Activated naive CD8-positive, alpha-beta T cell (primary cell): ENCODE data around the gene NTM.

Source experiments
- H3K27ac Mint-ChIP-seq: one replicate; pipeline ENCODE4 v1.8.0; 2021; ENCODE audit warnings: mixed read lengths
- H3K27me3 Mint-ChIP-seq: one replicate; pipeline ENCODE4 v1.8.0; 2021; ENCODE audit warnings: mixed read lengths
- H3K36me3 Mint-ChIP-seq: one replicate; pipeline ENCODE4 v1.8.0; 2021; ENCODE audit warnings: mixed read lengths
- H3K4me1 Mint-ChIP-seq: one replicate; pipeline ENCODE4 v1.8.0; 2021; ENCODE audit warnings: low read depth, mixed read lengths
- H3K4me3 Mint-ChIP-seq: one replicate; pipeline ENCODE4 v1.8.0; 2021; ENCODE audit warnings: mild to moderate bottlenecking, mixed read lengths
- H3K9me3 Mint-ChIP-seq: one replicate; pipeline ENCODE4 v1.8.0; 2021; ENCODE audit warnings: low read depth, mixed read lengths

NTM gene

GRCh38 chr11:131455843-131456704, 85.7 kb downstream of the NTM start:
- H3K27ac Mint-ChIP-seq: no peak overlapping the region
- H3K36me3 Mint-ChIP-seq: no peaks in the 10 kb centered on the region
- H3K4me1 Mint-ChIP-seq: no peaks in the 10 kb centered on the region
- H3K4me3 Mint-ChIP-seq: no peak overlapping the region
- H3K9me3 Mint-ChIP-seq: peaks cover 8% of the 10 kb centered on the region
- H3K27me3 Mint-ChIP-seq: peaks cover 4% of the 10 kb centered on the region

- no peaks in the 10 kb centered on the region for H3K27me3 Mint-ChIP-seq
Observed at GRCh38 chr11:131457163-131457562, 86.7 kb downstream of the NTM start.

GRCh38 chr11:131458421-131458820, 88.0 kb downstream of the NTM start:
- H3K4me1 Mint-ChIP-seq: no peaks in the 10 kb centered on the region

More at GRCh38 chr11:131457163-131457562, 86.7 kb downstream of the NTM start:
- H3K4me1 Mint-ChIP-seq: no peaks in the 10 kb centered on the region
- no peak overlapping the region for H3K4me3 Mint-ChIP-seq
- peaks cover 3% of the 10 kb centered on the region for H3K9me3 Mint-ChIP-seq
- H3K36me3 Mint-ChIP-seq: no peaks in the 10 kb centered on the region
- H3K27ac Mint-ChIP-seq: no peak overlapping the region

GRCh38 chr11:131460931-131461330, 90.5 kb downstream of the NTM start:
- Mint-ChIP-seq H3K4me1 (no peaks in the 10 kb centered on the region), H3K27ac (no peak overlapping the region), H3K36me3 (no peaks in the 10 kb centered on the region), H3K9me3 (peaks cover 3% of the 10 kb centered on the region), H3K27me3 (peaks cover 1% of the 10 kb centered on the region), H3K4me3 (no peak overlapping the region)

More at GRCh38 chr11:131458421-131458820, 88.0 kb downstream of the NTM start:
- no peaks in the 10 kb centered on the region for H3K36me3 Mint-ChIP-seq
- H3K9me3 Mint-ChIP-seq: peaks cover 3% of the 10 kb centered on the region
- no peak overlapping the region for H3K27ac Mint-ChIP-seq
- no peaks in the 10 kb centered on the region for H3K27me3 Mint-ChIP-seq
- no peak overlapping the region for H3K4me3 Mint-ChIP-seq

GRCh38 chr11:131462622-131463021, 92.2 kb downstream of the NTM start:
- Mint-ChIP-seq H3K4me3 (no peak overlapping the region), H3K27ac (no peak overlapping the region), H3K36me3 (no peaks in the 10 kb centered on the region), H3K9me3 (no peaks in the 10 kb centered on the region), H3K4me1 (no peaks in the 10 kb centered on the region), H3K27me3 (peaks cover 1% of the 10 kb centered on the region)

GRCh38 chr11:131463162-131463561, 92.7 kb downstream of the NTM start:
- Mint-ChIP-seq H3K36me3 (no peaks in the 10 kb centered on the region), H3K4me1 (no peaks in the 10 kb centered on the region), H3K27me3 (peaks cover 1% of the 10 kb centered on the region), H3K9me3 (no peaks in the 10 kb centered on the region), H3K27ac (no peak overlapping the region), H3K4me3 (no peak overlapping the region)

GRCh38 chr11:131463649-131464425, 93.4 kb downstream of the NTM start:
- Mint-ChIP-seq H3K4me1 (no peaks in the 10 kb centered on the region), H3K36me3 (no peaks in the 10 kb centered on the region), H3K4me3 (no peak overlapping the region), H3K27me3 (peaks cover 1% of the 10 kb centered on the region), H3K27ac (no peak overlapping the region), H3K9me3 (no peaks in the 10 kb centered on the region)

- peaks cover 1% of the 10 kb centered on the region for H3K27me3 Mint-ChIP-seq
- H3K9me3 Mint-ChIP-seq: no peaks in the 10 kb centered on the region
- no peak overlapping the region for H3K4me3 Mint-ChIP-seq
- no peaks in the 10 kb centered on the region for H3K36me3 Mint-ChIP-seq
- H3K4me1 Mint-ChIP-seq: no peaks in the 10 kb centered on the region
- no peak overlapping the region for H3K27ac Mint-ChIP-seq
Observed at GRCh38 chr11:131464461-131464860, 94.0 kb downstream of the NTM start.

- no peak overlapping the region for H3K27ac Mint-ChIP-seq
- H3K27me3 Mint-ChIP-seq: peaks cover 1% of the 10 kb centered on the region
- H3K9me3 Mint-ChIP-seq: no peaks in the 10 kb centered on the region
- H3K4me3 Mint-ChIP-seq: no peak overlapping the region
- H3K4me1 Mint-ChIP-seq: no peaks in the 10 kb centered on the region
- H3K36me3 Mint-ChIP-seq: no peaks in the 10 kb centered on the region
Observed at GRCh38 chr11:131465039-131465438, 94.6 kb downstream of the NTM start.

GRCh38 chr11:131465746-131466145, 95.3 kb downstream of the NTM start:
- Mint-ChIP-seq H3K9me3 (no peaks in the 10 kb centered on the region), H3K27me3 (peaks cover 1% of the 10 kb centered on the region), H3K27ac (no peak overlapping the region), H3K4me3 (no peak overlapping the region), H3K36me3 (no peaks in the 10 kb centered on the region), H3K4me1 (no peaks in the 10 kb centered on the region)

- Mint-ChIP-seq H3K4me1 (no peaks in the 10 kb centered on the region), H3K36me3 (no peaks in the 10 kb centered on the region), H3K27ac (no peak overlapping the region), H3K4me3 (no peak overlapping the region), H3K9me3 (no peaks in the 10 kb centered on the region), H3K27me3 (peaks cover 5% of the 10 kb centered on the region)
Observed at GRCh38 chr11:131467645-131468394, 97.4 kb downstream of the NTM start.

GRCh38 chr11:131468565-131468964, 98.2 kb downstream of the NTM start:
- H3K4me1 Mint-ChIP-seq: no peaks in the 10 kb centered on the region
- no peak overlapping the region for H3K27ac Mint-ChIP-seq
- no peaks in the 10 kb centered on the region for H3K36me3 Mint-ChIP-seq
- H3K9me3 Mint-ChIP-seq: no peaks in the 10 kb centered on the region
- H3K27me3 Mint-ChIP-seq: peaks cover 5% of the 10 kb centered on the region
- no peak overlapping the region for H3K4me3 Mint-ChIP-seq

GRCh38 chr11:131470216-131470925, 100.0 kb downstream of the NTM start:
- H3K27me3 Mint-ChIP-seq: peaks cover 6% of the 10 kb centered on the region
- H3K27ac Mint-ChIP-seq: no peak overlapping the region
- no peaks in the 10 kb centered on the region for H3K36me3 Mint-ChIP-seq

GRCh38 chr11:131471976-131472375, 101.6 kb downstream of the NTM start:
- H3K9me3 Mint-ChIP-seq: no peaks in the 10 kb centered on the region
- H3K36me3 Mint-ChIP-seq: no peaks in the 10 kb centered on the region

More at GRCh38 chr11:131470216-131470925, 100.0 kb downstream of the NTM start:
- no peaks in the 10 kb centered on the region for H3K4me1 Mint-ChIP-seq
- H3K4me3 Mint-ChIP-seq: no peak overlapping the region
- H3K9me3 Mint-ChIP-seq: no peaks in the 10 kb centered on the region

More at GRCh38 chr11:131471976-131472375, 101.6 kb downstream of the NTM start:
- Mint-ChIP-seq H3K4me3 (no peak overlapping the region), H3K27me3 (peaks cover 11% of the 10 kb centered on the region), H3K27ac (no peak overlapping the region), H3K4me1 (no peaks in the 10 kb centered on the region)
